ENCODE results near the gene IL23R.

Gene IL23R

GRCh38 chr1:67148516-67149178 lies 17.6 kb upstream of the IL23R start:
- DNase-seq (ENCODE audit: low spot score): no peak

- DNase-seq (ENCODE audit: low spot score): peak; percentile 62
Measured at GRCh38 chr1:67149179-67149770, 17.0 kb upstream of the IL23R start.

GRCh38 chr1:67150931-67151330 lies 15.3 kb upstream of the IL23R start:
- no peak for DNase-seq (ENCODE audit: low spot score)

- no peak for DNase-seq (ENCODE audit: low spot score)
Measured at GRCh38 chr1:67158401-67158800, 7.9 kb upstream of the IL23R start.

GRCh38 chr1:67159233-67159632 lies 7.0 kb upstream of the IL23R start:
- DNase-seq (ENCODE audit: low spot score): no peak

- no peak for DNase-seq (ENCODE audit: low spot score)
Measured at GRCh38 chr1:67162954-67163353, 3.3 kb upstream of the IL23R start.

- DNase-seq (ENCODE audit: low spot score): no peak
Measured at GRCh38 chr1:67165468-67166041, 699 bp upstream of the IL23R start.

GRCh38 chr1:67169496-67169895 lies 3.2 kb downstream of the IL23R start:
- no peak for DNase-seq (ENCODE audit: low spot score)

GRCh38 chr1:67169932-67170331 lies 3.7 kb downstream of the IL23R start:
- DNase-seq (ENCODE audit: low spot score): no peak

- no peak for DNase-seq (ENCODE audit: low spot score)
Measured at GRCh38 chr1:67170751-67171573, 4.7 kb downstream of the IL23R start.

- no peak for DNase-seq (ENCODE audit: low spot score)
Measured at GRCh38 chr1:67171574-67171955, 5.3 kb downstream of the IL23R start.

GRCh38 chr1:67171978-67172377 lies 5.7 kb downstream of the IL23R start:
- no peak for DNase-seq (ENCODE audit: low spot score)

GRCh38 chr1:67173988-67174387 lies 7.7 kb downstream of the IL23R start:
- no peak for DNase-seq (ENCODE audit: low spot score)

- no peak for DNase-seq (ENCODE audit: low spot score)
Measured at GRCh38 chr1:67174716-67175284, 8.5 kb downstream of the IL23R start.

- DNase-seq (ENCODE audit: low spot score): no peak
Measured at GRCh38 chr1:67175530-67176087, 9.4 kb downstream of the IL23R start.

GRCh38 chr1:67184838-67185421 lies 18.7 kb downstream of the IL23R start:
- no peak for DNase-seq (ENCODE audit: low spot score)

GRCh38 chr1:67188137-67188536 lies 21.9 kb downstream of the IL23R start:
- DNase-seq (ENCODE audit: low spot score): no peak

GRCh38 chr1:67189953-67190352 lies 23.7 kb downstream of the IL23R start:
- no peak for DNase-seq (ENCODE audit: low spot score)

GRCh38 chr1:67190410-67190809 lies 24.2 kb downstream of the IL23R start:
- no peak for DNase-seq (ENCODE audit: low spot score)

- DNase-seq (ENCODE audit: low spot score): no peak
Measured at GRCh38 chr1:67190942-67191341, 24.7 kb downstream of the IL23R start.

GRCh38 chr1:67191668-67192520 lies 25.6 kb downstream of the IL23R start:
- no peak for DNase-seq (ENCODE audit: low spot score)

Measured in putamen (tissue), 1 donor.